HepG2 (cell line): ENCODE results near the gene TMEM218. TPM values are rescaled to one million over a fixed set of nuclear protein-coding genes. Genes with fewer than 3 reads are reported as not detected.

ENCODE experiments used
- ATAC-seq: fragments of 200-7000 bp; cut with Tn5 transposase; 3 replicates; pipeline ENCODE4 v1.9.1; 2020; ENCODE audit warnings: mild to moderate bottlenecking, moderate library complexity
- BruUV-seq: library from RNA; stranded (reverse); fragments of 400-500 nt; replicated peaks from 2 replicates; lab custom pipeline; 2021; lab: Mats Ljungman, UMichigan
- CTCF ChIA-PET: fragments of 300-600 bp; formaldehyde crosslinking; extraction: SDS; loops from one replicate; lab custom pipeline; 2021; ENCODE audit warnings: low total read pairs, inconsistent platforms, low intra/inter-chr PET ratio; lab: Yijun Ruan, JAX
- POLR2A ChIA-PET: fragments of 350-600 bp; sonication (Branson Sonifier 250); formaldehyde crosslinking; loops from one replicate; lab custom pipeline; 2020; ENCODE audit warnings: antibody characterized with exemption, inconsistent platforms; lab: Yijun Ruan, JAX
- DNase-seq: peaks from one replicate; pipeline ENCODE4 v3.0.0-alpha.2; 2015; ENCODE audit warnings: low spot score
- FAIRE-seq: peaks from 3 replicates; lab custom pipeline; 2011; peaks lifted over from hg19 to GRCh38; lab: Jason Lieb, UNC
- H2AFZ ChIP-seq: one replicate; pipeline ENCODE4 v1.6.1; 2011; ENCODE audit warnings: low read length, inconsistent platforms
- H3K27ac ChIP-seq: fragments of 300-600 bp; 3 replicates; pipeline ENCODE4 v1.8.0; 2011; ENCODE audit warnings: mixed run types, mild to moderate bottlenecking, mixed read lengths, low read length, inconsistent platforms; ENCODE audit not compliant: insufficient read depth; ENCODE audit errors: extremely low read length
- H3K27me3 ChIP-seq, 2 experiments: fragments of 200-600 bp in 1 of 2; 2 replicates in 1 of 2; 3 replicates in 1 of 2; pipeline versions ENCODE4 v1.6.0 to v1.8.0; 2011; ENCODE audit warnings: low read length in 2 of 2, mild to moderate bottlenecking in 2 of 2, moderate library complexity in 2 of 2, inconsistent platforms in 1 of 2; ENCODE audit not compliant: insufficient read depth in 2 of 2, control insufficient read depth in 1 of 2
- H3K36me3 ChIP-seq, 2 experiments: fragments of 200-600 bp in 1 of 2; replicated peaks in 1 of 2; 2 replicates in 1 of 2; 3 replicates in 1 of 2; pipeline versions ENCODE4 v1.5.1 to v1.8.0; 2011; ENCODE audit warnings: low read length in 2 of 2, inconsistent platforms in 1 of 2; ENCODE audit not compliant: insufficient read depth in 2 of 2, control insufficient read depth in 1 of 2
- H3K4me1 ChIP-seq: 2 replicates; pipeline ENCODE4 v1.5.1; 2012; ENCODE audit warnings: low read length, inconsistent platforms; ENCODE audit not compliant: insufficient read depth
- H3K4me2 ChIP-seq: 2 replicates; pipeline ENCODE4 v1.6.0; 2011; ENCODE audit warnings: low read depth, low read length, inconsistent platforms
- H3K4me3 ChIP-seq, 3 experiments: fragments of 200-600 bp in 1 of 3; sonication (generic), shearing (Covaris generic) in 1 of 3; replicated peaks in 1 of 3; 2 replicates each; pipeline ENCODE4 v1.5.1; 2011 to 2016; ENCODE audit warnings: low read length in 3 of 3, inconsistent platforms in 2 of 3, low read depth in 2 of 3, mild to moderate bottlenecking in 2 of 3, control low read depth in 1 of 3, mixed read lengths in 1 of 3; ENCODE audit not compliant: insufficient read depth in 1 of 3
- H3K79me2 ChIP-seq: one replicate; pipeline ENCODE4 v1.6.1; 2011; ENCODE audit warnings: low read length, inconsistent platforms; ENCODE audit not compliant: insufficient read depth
- H3K9ac ChIP-seq: 2 replicates; pipeline ENCODE4 v1.6.0; 2011; ENCODE audit warnings: mild to moderate bottlenecking, low read depth, low read length, inconsistent platforms; ENCODE audit not compliant: insufficient read depth
- H3K9me3 ChIP-seq: 2 replicates; pipeline ENCODE4 v1.5.1; 2012; ENCODE audit warnings: mild to moderate bottlenecking, low read length
- H4K20me1 ChIP-seq: 2 replicates; pipeline ENCODE4 v1.6.0; 2011; ENCODE audit warnings: inconsistent platforms, mild to moderate bottlenecking, low read length, moderate library complexity; ENCODE audit not compliant: insufficient read depth
- MATR3 ChIP-seq: sonication (generic); formaldehyde crosslinking; IDR thresholded peaks from 2 replicates; pipeline ENCODE4 v1.4.0; 2020; ENCODE audit warnings: missing genetic modification reagents
- MLXIP ChIP-seq: sonication (generic); formaldehyde crosslinking; IDR thresholded peaks from 2 replicates; pipeline ENCODE4 v1.9.0; 2021; ENCODE audit warnings: missing genetic modification reagents, borderline replicate concordance
- NFAT5 ChIP-seq: sonication (generic); formaldehyde crosslinking; IDR thresholded peaks from 2 replicates; pipeline ENCODE4 v1.4.0; 2020; ENCODE audit warnings: missing genetic modification reagents
- NFYC ChIP-seq: IDR thresholded peaks from 2 replicates; pipeline ENCODE4 v1.6.1; 2016; ENCODE audit warnings: missing genetic modification reagents, missing compliant biosample characterization
- POLR2G ChIP-seq: fragments of 200-400 bp; formaldehyde crosslinking; IDR thresholded peaks from 2 replicates; pipeline ENCODE4 v1.6.1; 2018; ENCODE audit warnings: mild to moderate bottlenecking, low read depth, low read length, moderate library complexity
- RXRA ChIP-seq: sonication (generic); formaldehyde crosslinking; IDR thresholded peaks from 2 replicates; pipeline ENCODE4 v1.5.1; 2020; ENCODE audit warnings: missing genetic modification reagents
- ZFAT ChIP-seq: sonication (generic); formaldehyde crosslinking; conservative IDR thresholded peaks from 2 replicates; pipeline ENCODE4 v1.8.1; 2023; ENCODE audit warnings: missing genetic modification reagents, inconsistent platforms
- ZFP1 ChIP-seq: IDR thresholded peaks from 2 replicates; pipeline ENCODE4 v1.6.1; 2016
- ZKSCAN5 ChIP-seq: sonication (generic); formaldehyde crosslinking; IDR thresholded peaks from 2 replicates; pipeline ENCODE4 v1.5.1; 2020; ENCODE audit warnings: mild to moderate bottlenecking, missing genetic modification reagents
- ZNF251 ChIP-seq: sonication (generic); formaldehyde crosslinking; IDR thresholded peaks from 2 replicates; pipeline ENCODE4 v1.9.0; 2021; ENCODE audit warnings: mild to moderate bottlenecking, missing genetic modification reagents
- ZNF792 ChIP-seq: IDR thresholded peaks from 2 replicates; pipeline ENCODE4 v1.6.1; 2016
- ZSCAN30 ChIP-seq: sonication (generic); formaldehyde crosslinking; IDR thresholded peaks from 2 replicates; pipeline ENCODE4 v1.5.0; 2020; ENCODE audit warnings: mild to moderate bottlenecking, missing genetic modification reagents
- WGBS: methylation state at CpG from one replicate; pipeline ENCODE4 v1.1.6; 2017; ENCODE audit warnings: low lambda C conversion rate; 5-methylcytosine and 5-hydroxymethylcytosine counted together
- in situ Hi-C: cut with HindIII; loops from 2 replicates; pipeline ENCODE4 v1.10.0; 2017; ENCODE audit warnings: low pct_unique_long_range_greater_than_20kb; ENCODE audit not compliant: extremely low pct_ligation_motif_present
- intact Hi-C: fragments of 100-400 bp; cut with micrococcal nuclease; formaldehyde crosslinking; loops from one replicate; pipeline ENCODE4 v1.10.0; 2022; ENCODE audit not compliant: unreplicated experiment
- polyA plus RNA-seq, 8 experiments: library from polyadenylated mRNA; depleted of rRNA in 3 of 8; stranded (reverse) in 7 of 8; unstranded in 1 of 8; fragments of >200 nt; fragmentation: Illumina TruSeq in 4 of 8; extraction: Trizol in 4 of 8; gene quantifications; 2 replicates each; pipeline versions ENCODE4 v1.2.1 to v1.2.3, GENCODE V29; 2011 to 2016; ENCODE audit warnings: low read depth in 4 of 8, missing spikeins in 1 of 8, mixed read lengths in 1 of 8; ENCODE audit not compliant: insufficient read depth in 1 of 8
- total RNA-seq, 5 experiments: library from RNA; depleted of rRNA; stranded (reverse); fragments of >200 nt; fragmentation: Illumina TruSeq; extraction: Trizol; gene quantifications; 2 replicates each; pipeline ENCODE4 v1.2.3, GENCODE V29; 2016; ENCODE audit warnings: low read depth in 1 of 5
- TF ChIP-seq, protein P1 (sequence below): IDR thresholded peaks from 2 replicates; pipeline ENCODE4 v1.6.1; 2016; ENCODE audit warnings: missing genetic modification reagents, missing compliant biosample characterization
- TF ChIP-seq, protein P2 (sequence below): sonication (generic); formaldehyde crosslinking; IDR thresholded peaks from 2 replicates; pipeline ENCODE4 v1.4.0; 2020; ENCODE audit warnings: missing genetic modification reagents, low read depth, mild to moderate bottlenecking, borderline replicate concordance

TMEM218 gene
- total and polyA plus RNA-seq, 2 of the 13 experiments (the other 11 are each of a cell fraction or from before 2014, with no cell fraction given), result 11.8 to 14.0 TPM

GRCh38 chr11:125154378-125155099, 43.1 kb upstream of the TMEM218 start:
- Histone ChIP-seq H3K4me1 (no peaks in the 10 kb centered on the region), H3K4me2 (no peak overlapping the region), H3K36me3 (no peaks in the 10 kb centered on the region), H2AFZ (no peak overlapping the region), H3K9me3 (no peaks in the 10 kb centered on the region), H3K4me3 (no peak overlapping the region), H3K79me2 (no peaks in the 10 kb centered on the region), H3K27me3 (peaks cover 0 to 13% of the 10 kb centered on the region in 2 experiments; a peak in 3 of 5 replicates), H3K9ac (no peak overlapping the region), H3K27ac (no peak overlapping the region), H4K20me1 (no peaks in the 10 kb centered on the region)
- no peak for FAIRE-seq
- POLR2A ChIA-PET, result no interaction called here
- intact Hi-C loops (no loop called here), in situ Hi-C loops (no loop called here)
- 17% methylated on average over 6 of the region's 7 CpGs for WGBS
- no peak; the same call in 2 of the 3 replicates for ATAC-seq
- DNase-seq, result no peak
- BruUV-seq, result no TSS peak
- CTCF ChIA-PET, result no interaction called here
- TF ChIP-seq ZNF792 (CRISPR knock-in tag), result no peak
- TF ChIP-seq ZSCAN30 (CRISPR knock-in tag), result no peak
- TF ChIP-seq NFAT5 (CRISPR knock-in tag), result no peak
- TF ChIP-seq MLXIP, result no peak
- no peak for TF ChIP-seq POLR2G
- no peak for TF ChIP-seq RXRA (CRISPR knock-in tag)
- no peak for TF ChIP-seq ZFAT (CRISPR knock-in tag)
- TF ChIP-seq ZFP1 (CRISPR knock-in tag), result no peak
- TF ChIP-seq, protein P1, sequence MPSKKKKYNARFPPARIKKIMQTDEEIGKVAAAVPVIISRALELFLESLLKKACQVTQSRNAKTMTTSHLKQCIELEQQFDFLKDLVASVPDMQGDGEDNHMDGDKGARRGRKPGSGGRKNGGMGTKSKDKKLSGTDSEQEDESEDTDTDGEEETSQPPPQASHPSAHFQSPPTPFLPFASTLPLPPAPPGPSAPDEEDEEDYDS (CRISPR knock-in tag), result no peak
- TF ChIP-seq, protein P2, sequence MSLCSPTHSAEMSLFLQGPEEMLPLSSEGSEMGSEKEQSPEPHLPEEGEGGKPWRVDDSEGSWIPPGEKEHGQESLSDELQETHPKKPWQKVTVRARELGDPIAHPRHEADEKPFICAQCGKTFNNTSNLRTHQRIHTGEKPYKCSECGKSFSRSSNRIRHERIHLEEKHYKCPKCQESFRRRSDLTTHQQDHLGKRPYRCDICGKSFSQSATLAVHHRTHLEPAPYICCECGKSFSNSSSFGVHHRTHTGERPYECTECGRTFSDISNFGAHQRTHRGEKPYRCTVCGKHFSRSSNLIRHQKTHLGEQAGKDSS (CRISPR knock-in tag), result no peak
- TF ChIP-seq ZNF251 (CRISPR knock-in tag), result no peak
- no peak for TF ChIP-seq NFYC
- TF ChIP-seq MATR3 (CRISPR knock-in tag), result no peak
- TF ChIP-seq ZKSCAN5 (CRISPR knock-in tag), result no peak
